Keratinocyte (primary cell): ENCODE measurements around the gene CACFD1. TPM values are rescaled to one million over a fixed set of nuclear protein-coding genes. Genes with fewer than 3 reads are reported as not detected.

Experiments used
- DNase-seq: peaks from one replicate; pipeline ENCODE4 v3.0.0-alpha.2; 2011; ENCODE audit warnings: low read depth, missing footprints, low spot score
- FAIRE-seq: peaks from 2 replicates; lab custom pipeline; 2011; peaks lifted over from hg19 to GRCh38; lab: Jason Lieb, UNC
- H2AFZ ChIP-seq: 2 replicates; pipeline ENCODE4 v1.6.0; 2012; ENCODE audit warnings: low read length, control low read depth, inconsistent platforms; ENCODE audit not compliant: control insufficient read depth
- H3K27ac ChIP-seq: 2 replicates; pipeline ENCODE4 v1.5.1; 2011; ENCODE audit warnings: low read length; ENCODE audit not compliant: control insufficient read depth, insufficient read depth
- H3K27me3 ChIP-seq: 3 replicates; pipeline ENCODE4 v1.6.0; 2011; ENCODE audit warnings: low read length; ENCODE audit not compliant: control insufficient read depth, insufficient read depth; ENCODE audit errors: extremely low read depth
- H3K36me3 ChIP-seq, 2 experiments: 2 replicates in 1 of 2; 3 replicates in 1 of 2; pipeline ENCODE4 v1.5.1; 2011; ENCODE audit warnings: low read length in 2 of 2, mild to moderate bottlenecking in 1 of 2; ENCODE audit not compliant: control insufficient read depth in 2 of 2, insufficient read depth in 2 of 2; ENCODE audit errors: extremely low read depth in 1 of 2
- H3K4me1 ChIP-seq: 3 replicates; pipeline ENCODE4 v1.5.1; 2011; ENCODE audit warnings: low read length; ENCODE audit not compliant: control insufficient read depth, insufficient read depth; ENCODE audit errors: extremely low read depth
- H3K4me2 ChIP-seq: 3 replicates; pipeline ENCODE4 v1.6.0; 2011; ENCODE audit warnings: low read depth, low read length; ENCODE audit not compliant: control insufficient read depth, insufficient read depth; ENCODE audit errors: extremely low read depth
- H3K4me3 ChIP-seq, 3 experiments: fragments of 200-600 bp in 1 of 3; sonication (generic) in 1 of 3; 2 replicates in 2 of 3; 3 replicates in 1 of 3; pipeline ENCODE4 v1.5.1; 2011 to 2016; ENCODE audit warnings: low read length in 3 of 3, mild to moderate bottlenecking in 3 of 3, control low read depth in 2 of 3, inconsistent platforms in 1 of 3, low read depth in 1 of 3, mixed read lengths in 1 of 3, mixed run types in 1 of 3, moderate library complexity in 1 of 3; ENCODE audit not compliant: control insufficient read depth in 2 of 3, insufficient read depth in 2 of 3; ENCODE audit errors: extremely low read depth in 1 of 3
- H3K79me2 ChIP-seq: 2 replicates; pipeline ENCODE4 v1.6.0; 2012; ENCODE audit warnings: low read length; ENCODE audit not compliant: control insufficient read depth, insufficient read depth
- H3K9ac ChIP-seq: 3 replicates; pipeline ENCODE4 v1.6.0; 2011; ENCODE audit warnings: low read length; ENCODE audit not compliant: control insufficient read depth, insufficient read depth; ENCODE audit errors: extremely low read depth
- H3K9me1 ChIP-seq: 3 replicates; pipeline ENCODE4 v1.6.0; 2011; ENCODE audit warnings: low read length; ENCODE audit not compliant: control insufficient read depth, insufficient read depth; ENCODE audit errors: extremely low read depth
- H3K9me3 ChIP-seq: 2 replicates; pipeline ENCODE4 v1.5.1; 2012; ENCODE audit warnings: low read depth, low read length; ENCODE audit not compliant: control insufficient read depth
- H4K20me1 ChIP-seq: 3 replicates; pipeline ENCODE4 v1.6.0; 2011; ENCODE audit warnings: low read length; ENCODE audit not compliant: control insufficient read depth, insufficient read depth; ENCODE audit errors: extremely low read depth
- EZH2 ChIP-seq: IDR thresholded peaks from one replicate; pipeline ENCODE4 v1.6.1; 2012; ENCODE audit warnings: inconsistent platforms, mild to moderate bottlenecking, low read length, moderate library complexity
- dilution Hi-C: fragments of 300-500 bp; cut with MboI; formaldehyde crosslinking; loops from one replicate; pipeline ENCODE4 v1.7.0; 2020; ENCODE audit warnings: low sequenced_read_pairs; ENCODE audit not compliant: extremely low pct_ligation_motif_present
- polyA plus RNA-seq, 5 experiments: library from polyadenylated mRNA; depleted of rRNA in 3 of 5; stranded (reverse) in 3 of 5; stranded (forward) in 1 of 5; unstranded in 1 of 5; fragments of >200 nt; gene quantifications; 1 replicate in 1 of 5; 2 replicates in 3 of 5; 3 replicates in 1 of 5; pipeline versions ENCODE4 v1.2.1 to v1.2.3, GENCODE V29; 2011 to 2012; ENCODE audit warnings: missing spikeins in 2 of 5, low read depth in 1 of 5, low replicate concordance in 1 of 5
- TF ChIP-seq, protein P1 (sequence below), 3 experiments: IDR thresholded peaks in 1 of 3; conservative IDR thresholded peaks in 1 of 3; optimal IDR thresholded peaks in 1 of 3; 2 replicates in 2 of 3; 3 replicates in 1 of 3; pipeline versions ENCODE3 to v1.5.1; 2011; ENCODE audit warnings: low read length in 3 of 3, mild to moderate bottlenecking in 3 of 3, moderate library complexity in 2 of 3, control low read depth in 1 of 3, inconsistent platforms in 1 of 3; ENCODE audit not compliant: insufficient read depth in 2 of 3; ENCODE audit errors: extremely low read depth in 1 of 3

Gene CACFD1
- polyA plus RNA-seq, 1 donor (not counting 4 experiments of a cell fraction or from before 2014, with no cell fraction given) = 3.4 TPM

GRCh38 chr9:133518200-133518599, 58.4 kb downstream of the CACFD1 start:
- Histone ChIP-seq H3K9ac (no peak overlapping the region), H3K9me1 (no peaks in the 10 kb centered on the region), H3K79me2 (no peaks in the 10 kb centered on the region), H3K4me2 (no peak overlapping the region), H2AFZ (no peak overlapping the region), H4K20me1 (peaks cover 2% of the 10 kb centered on the region), H3K4me1 (no peaks in the 10 kb centered on the region), H3K36me3 (no peaks in the 10 kb centered on the region), H3K27ac (no peak overlapping the region), H3K27me3 (peaks cover 26% of the 10 kb centered on the region), H3K4me3 (no peak overlapping the region), H3K9me3 (no peaks in the 10 kb centered on the region)
- dilution Hi-C loops = no loop called here
- no peak for DNase-seq
- FAIRE-seq = no peak
- TF ChIP-seq EZH2 = no peak
- TF ChIP-seq, protein P1, sequence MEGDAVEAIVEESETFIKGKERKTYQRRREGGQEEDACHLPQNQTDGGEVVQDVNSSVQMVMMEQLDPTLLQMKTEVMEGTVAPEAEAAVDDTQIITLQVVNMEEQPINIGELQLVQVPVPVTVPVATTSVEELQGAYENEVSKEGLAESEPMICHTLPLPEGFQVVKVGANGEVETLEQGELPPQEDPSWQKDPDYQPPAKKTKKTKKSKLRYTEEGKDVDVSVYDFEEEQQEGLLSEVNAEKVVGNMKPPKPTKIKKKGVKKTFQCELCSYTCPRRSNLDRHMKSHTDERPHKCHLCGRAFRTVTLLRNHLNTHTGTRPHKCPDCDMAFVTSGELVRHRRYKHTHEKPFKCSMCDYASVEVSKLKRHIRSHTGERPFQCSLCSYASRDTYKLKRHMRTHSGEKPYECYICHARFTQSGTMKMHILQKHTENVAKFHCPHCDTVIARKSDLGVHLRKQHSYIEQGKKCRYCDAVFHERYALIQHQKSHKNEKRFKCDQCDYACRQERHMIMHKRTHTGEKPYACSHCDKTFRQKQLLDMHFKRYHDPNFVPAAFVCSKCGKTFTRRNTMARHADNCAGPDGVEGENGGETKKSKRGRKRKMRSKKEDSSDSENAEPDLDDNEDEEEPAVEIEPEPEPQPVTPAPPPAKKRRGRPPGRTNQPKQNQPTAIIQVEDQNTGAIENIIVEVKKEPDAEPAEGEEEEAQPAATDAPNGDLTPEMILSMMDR (optimal IDR thresholded peaks at IDR 0.05 in 1 of 3, IDR thresholded peaks at IDR 0.05 in 1 of 3, conservative IDR thresholded peaks at IDR 0.05 in 1 of 3; ENCODE audit: extremely low read depth in 1 of 3, insufficient read depth in 2 of 3, low read length in 3 of 3) = no peak

DNA sequence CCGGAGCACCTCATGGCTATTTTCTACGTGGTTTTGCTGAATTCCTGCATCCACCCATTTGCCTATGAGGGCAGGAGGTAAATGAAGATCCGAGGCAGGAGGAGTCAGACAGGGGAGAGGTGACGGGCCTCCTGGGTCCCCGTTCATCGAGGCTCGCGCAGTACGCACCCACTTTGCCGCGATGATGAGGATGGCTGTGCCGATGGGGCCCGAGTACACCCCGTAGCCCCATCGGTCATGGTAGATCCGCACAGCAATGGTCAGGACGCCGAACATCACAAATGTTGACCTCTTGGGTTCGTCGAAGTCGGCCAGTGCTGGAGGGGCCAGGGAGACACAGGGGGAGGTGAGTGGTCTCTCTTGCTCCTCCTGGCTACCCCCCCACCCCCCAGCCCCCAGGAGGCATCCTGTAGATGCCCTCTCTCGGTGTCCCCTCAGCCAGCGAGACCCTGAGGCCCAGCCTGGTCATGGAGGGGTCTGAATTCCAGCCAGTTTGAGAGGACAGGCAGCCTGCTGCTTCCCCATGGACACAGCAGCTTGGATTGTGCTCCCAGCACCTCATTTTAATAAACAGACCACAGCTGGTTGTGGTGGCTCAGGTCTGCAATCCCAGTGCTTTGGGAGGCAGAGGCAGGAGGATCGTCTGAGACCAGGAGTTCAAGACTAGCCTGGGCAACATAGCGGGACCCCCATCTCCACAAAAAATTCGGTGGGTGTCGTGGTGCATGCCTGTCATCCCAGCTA, 59.1 kb downstream of the CACFD1 start:
- Histone ChIP-seq H3K9me3 (no peaks in the 10 kb centered on the region), H4K20me1 (peaks cover 2% of the 10 kb centered on the region), H3K27me3 (peaks cover 22% of the 10 kb centered on the region), H3K27ac (no peak overlapping the region), H2AFZ (no peak overlapping the region), H3K4me1 (no peaks in the 10 kb centered on the region), H3K9me1 (no peaks in the 10 kb centered on the region), H3K36me3 (no peaks in the 10 kb centered on the region), H3K4me3 (no peak overlapping the region), H3K9ac (no peak overlapping the region), H3K79me2 (no peaks in the 10 kb centered on the region), H3K4me2 (no peak overlapping the region)
- dilution Hi-C loops = no loop called here
- DNase-seq = no peak
- no peak for TF ChIP-seq EZH2
- TF ChIP-seq, protein P1 (optimal IDR thresholded peaks at IDR 0.05 in 1 of 3, IDR thresholded peaks at IDR 0.05 in 1 of 3, conservative IDR thresholded peaks at IDR 0.05 in 1 of 3; ENCODE audit: extremely low read depth in 1 of 3, insufficient read depth in 2 of 3, low read length in 3 of 3) = no peak
- no peak for FAIRE-seq
